Stimulated activated CD8-positive, alpha-beta memory T cell treated with anti-CD3 and anti-CD28 coated beads, Interleukin-12 subunit alpha, Interleukin-12 subunit beta, amount 100 ng/mL, for 1 hour (primary cell): ENCODE results near the gene NEK11.

ENCODE experiments used
- DNase-seq: peaks from one replicate; pipeline ENCODE4 v3.0.0-alpha.2; 2020; ENCODE audit warnings: low read depth

NEK11 gene

DNA sequence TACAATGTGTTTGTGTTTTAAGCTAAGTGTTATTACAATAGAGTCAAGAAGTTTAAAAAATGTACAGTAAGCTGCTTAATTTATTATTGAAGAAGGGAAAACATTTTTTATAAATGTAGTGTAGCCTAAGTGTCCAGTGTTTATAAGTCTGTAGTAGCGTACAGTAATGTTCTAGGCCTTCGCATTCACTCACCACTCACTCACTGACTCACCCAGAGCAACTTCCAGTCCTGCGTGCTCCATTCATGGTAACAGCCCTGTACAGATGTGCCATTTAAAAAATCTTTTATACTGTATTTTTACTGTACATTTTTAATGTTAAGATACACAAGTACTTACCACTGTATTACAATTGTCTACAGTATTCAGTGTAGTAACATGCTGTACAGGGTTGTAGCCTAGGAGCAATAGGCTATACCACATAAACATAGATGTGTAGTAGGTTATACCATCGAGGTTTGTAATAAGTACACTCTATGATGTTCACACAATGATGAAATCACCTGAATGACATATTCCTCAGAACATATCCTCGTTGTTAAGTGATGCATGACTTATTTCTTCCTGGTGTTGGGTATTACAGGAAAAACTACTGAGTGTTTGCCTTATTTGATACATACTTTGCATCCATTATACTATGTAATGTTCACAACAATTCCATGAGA lies 198.3 kb downstream of the NEK11 start:
- no peak for DNase-seq

- DNase-seq, result no peak
These were observed 201.8 kb downstream of the NEK11 start for GRCh38 chr3:131228522-131228921.

DNA sequence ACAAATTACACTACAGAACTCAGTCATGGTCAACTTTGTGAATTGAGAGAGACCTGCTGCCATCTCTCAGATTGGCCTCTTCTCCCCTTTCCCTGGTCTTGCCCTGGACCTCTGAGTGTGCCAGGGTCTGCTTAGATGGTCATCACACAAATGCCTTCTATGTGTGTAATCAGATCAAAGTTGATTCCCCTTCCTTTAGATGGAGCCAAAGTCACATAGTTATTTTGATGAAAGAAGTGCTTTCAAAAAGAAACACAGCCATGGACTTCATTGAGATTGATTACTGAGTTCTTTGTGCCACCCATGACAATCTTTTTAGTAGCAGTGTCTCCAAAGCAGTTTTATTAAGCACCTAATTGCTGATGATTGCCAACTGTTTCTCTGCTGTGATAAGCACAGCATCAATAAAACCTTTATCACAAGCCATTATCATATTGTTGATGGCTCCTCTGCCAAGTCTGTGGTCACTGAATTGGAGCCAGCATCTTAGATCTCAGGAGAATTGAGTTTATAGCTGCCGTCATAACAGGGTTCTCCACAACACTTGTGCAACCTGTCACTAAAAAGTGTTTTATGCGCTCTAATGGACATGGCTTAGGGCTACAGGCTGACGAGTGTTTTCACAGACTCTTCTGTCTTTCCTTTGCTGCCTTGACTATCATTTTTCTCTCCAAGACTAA lies 205.2 kb downstream of the NEK11 start:
- DNase-seq, result no peak

DNA sequence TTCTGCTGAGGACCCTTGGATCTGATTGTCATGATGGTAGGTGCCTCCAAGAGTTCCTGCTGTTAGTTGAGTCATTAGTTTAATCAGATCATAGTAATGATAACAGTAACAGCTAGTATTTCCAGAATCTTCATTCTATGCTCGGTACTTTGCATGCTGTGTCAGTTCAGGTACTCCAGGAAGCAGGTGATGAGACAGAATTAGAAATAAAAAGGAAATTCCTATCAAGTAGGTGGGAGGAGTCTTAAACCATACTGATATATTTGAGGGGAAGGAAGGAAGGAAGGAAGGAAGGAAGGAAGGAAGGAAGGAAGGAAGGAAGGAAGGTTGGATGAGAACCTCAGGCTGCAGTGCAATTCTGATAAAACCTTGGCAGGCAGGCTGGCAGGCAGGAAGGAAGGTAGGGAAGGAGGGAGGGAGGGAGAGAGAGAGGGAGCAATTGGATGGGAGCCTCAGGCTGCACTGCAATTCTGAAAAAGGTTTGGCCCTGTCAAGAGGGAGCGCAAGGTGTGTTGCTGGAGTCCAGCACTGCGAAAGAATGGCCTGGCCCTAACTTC lies 206.1 kb downstream of the NEK11 start:
- no peak for DNase-seq

DNA sequence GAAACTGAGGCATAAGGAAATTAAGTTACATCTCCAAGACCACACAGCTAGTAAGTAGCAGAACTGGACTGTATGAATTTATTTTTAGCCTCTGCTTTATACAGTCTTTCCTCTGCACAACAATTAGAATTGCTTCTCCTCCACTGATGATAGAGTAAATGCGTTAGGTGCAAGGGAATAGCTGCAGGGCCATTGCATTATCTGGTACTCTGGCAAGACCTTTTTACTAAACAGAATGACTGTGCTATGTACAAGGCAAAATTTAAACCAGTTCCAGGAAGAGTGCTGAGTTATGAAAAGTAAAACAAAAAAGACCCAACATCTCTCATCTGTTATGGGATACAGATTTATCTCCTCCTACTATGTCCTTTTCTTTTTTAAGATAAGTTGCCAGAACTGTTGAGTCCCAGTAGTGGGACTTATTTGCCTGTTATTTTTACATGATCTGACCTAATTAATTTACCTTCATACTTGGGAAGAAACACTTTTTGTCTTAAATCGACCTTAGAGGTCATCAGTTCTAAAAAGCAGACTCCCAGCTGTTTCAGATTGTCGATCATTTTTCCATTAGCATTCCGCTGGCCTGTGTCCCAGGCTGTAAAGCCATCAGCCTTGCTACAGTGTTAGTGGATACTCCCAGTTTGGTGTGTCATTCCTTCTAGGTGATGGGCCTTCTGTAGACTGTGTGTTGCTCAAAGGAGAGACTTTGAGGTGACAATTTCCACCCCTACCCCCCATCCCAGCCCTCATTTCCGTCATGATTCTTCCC lies 207.4 kb downstream of the NEK11 start:
- no peak for DNase-seq

- no peak for DNase-seq
These were observed 209.7 kb downstream of the NEK11 start for GRCh38 chr3:131236421-131236820.

- no peak for DNase-seq
These were observed 211.8 kb downstream of the NEK11 start for GRCh38 chr3:131238496-131238895.

DNA sequence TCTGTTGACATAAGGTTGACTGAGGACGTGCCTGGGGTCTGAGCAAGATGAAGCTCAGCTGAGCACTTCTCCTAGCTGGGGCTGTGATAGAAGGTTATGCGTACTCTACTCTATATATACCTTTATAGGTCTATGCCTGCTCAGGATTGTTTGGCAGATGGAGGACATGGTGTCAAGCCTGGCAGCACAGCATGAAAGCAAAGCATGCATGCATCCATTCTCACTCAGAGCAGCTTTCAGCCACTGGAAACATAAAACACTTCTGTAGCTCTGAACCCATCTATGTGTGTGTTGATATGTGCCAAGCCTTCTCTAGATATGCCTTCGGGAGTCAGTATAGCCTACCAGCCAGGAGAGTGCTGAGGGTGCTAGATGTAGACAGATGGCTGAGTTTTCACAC lies 212.6 kb downstream of the NEK11 start:
- DNase-seq, result no peak

DNA sequence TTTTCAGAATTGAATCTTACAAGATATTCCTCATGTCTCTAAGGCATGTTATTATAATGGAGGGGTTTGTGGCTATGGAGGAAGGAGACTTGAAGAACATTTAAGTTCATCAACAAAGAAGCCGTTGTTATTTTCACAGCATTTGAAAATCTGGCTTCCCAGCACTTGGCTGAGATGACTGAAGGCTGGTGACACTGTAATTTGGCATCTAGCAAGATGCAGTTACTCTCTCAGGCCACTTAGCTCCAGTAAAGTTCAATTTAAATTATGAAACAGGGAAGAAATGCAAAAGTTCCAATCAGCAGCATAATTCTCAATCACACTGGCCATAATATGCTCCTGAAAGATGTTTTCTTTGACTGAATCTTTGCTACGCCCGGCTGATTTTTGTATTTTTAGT lies 215.5 kb downstream of the NEK11 start:
- DNase-seq, result no peak

- DNase-seq, result no peak
These were observed 223.8 kb downstream of the NEK11 start for GRCh38 chr3:131250466-131250865.

- no peak for DNase-seq
These were observed 233.8 kb downstream of the NEK11 start for GRCh38 chr3:131260525-131260924.

DNA sequence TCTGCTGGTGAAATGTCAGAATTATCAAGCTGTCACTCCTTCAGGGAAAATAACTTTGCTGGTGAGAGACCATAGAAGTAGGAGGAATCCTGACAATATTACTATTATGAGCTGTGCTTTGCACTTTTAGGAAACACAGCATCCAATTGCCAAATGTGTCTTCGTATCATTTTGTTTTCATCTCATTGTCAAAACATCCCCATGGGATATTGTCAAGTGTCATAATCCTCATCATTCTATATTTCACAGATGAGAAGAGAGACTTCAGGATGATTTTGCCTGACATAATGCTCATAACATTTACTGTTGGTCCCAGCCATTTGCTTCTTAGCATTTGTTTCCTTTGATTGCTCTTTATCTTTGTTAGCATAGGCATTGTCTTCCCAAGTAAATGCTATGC lies 234.4 kb downstream of the NEK11 start:
- DNase-seq, result no peak

DNA sequence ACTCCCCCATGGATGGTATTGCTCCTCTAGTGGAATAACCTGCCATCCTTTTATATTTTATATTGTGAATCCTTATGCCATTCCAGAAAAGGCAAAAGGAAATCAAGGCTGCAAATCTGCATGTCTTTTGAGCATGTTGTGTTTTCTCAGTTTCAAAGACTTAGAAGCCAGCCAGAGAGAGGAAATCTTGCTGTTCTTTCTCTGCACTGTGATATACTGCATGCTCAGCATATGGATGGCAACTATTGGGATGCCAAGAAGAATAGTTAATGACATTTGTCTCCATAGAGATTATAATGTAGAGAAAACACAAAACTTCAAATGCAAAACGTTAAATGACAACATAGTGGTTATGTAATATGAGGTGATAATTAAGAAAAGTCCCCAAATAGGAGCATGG lies 248.9 kb downstream of the NEK11 start:
- DNase-seq, result no peak

GRCh38 chr3:131277836-131278497 lies 251.3 kb downstream of the NEK11 start:
- no peak for DNase-seq

- DNase-seq, result no peak
These were observed 252.9 kb downstream of the NEK11 start for GRCh38 chr3:131279577-131279976.

- no peak for DNase-seq
These were observed 255.7 kb downstream of the NEK11 start for GRCh38 chr3:131282379-131282778.

DNA sequence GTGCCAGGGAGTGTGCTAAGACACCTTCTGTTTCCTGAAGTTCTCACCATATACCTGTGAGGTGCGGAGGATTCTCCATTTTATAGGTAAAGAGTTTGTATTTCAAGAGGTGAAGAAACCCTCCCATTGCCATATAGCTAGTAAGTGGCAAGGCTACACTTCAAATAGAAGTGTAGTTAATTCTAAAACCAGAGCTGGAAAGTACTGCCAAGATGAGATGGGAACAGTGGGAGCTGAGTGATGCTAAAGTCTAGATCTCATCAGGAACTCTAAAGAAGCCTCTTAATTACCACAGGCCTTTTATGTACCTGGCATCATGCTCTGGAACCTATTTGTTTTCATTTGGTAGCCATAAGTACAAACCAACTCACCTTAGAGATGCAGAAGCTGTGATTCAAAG lies 256.3 kb downstream of the NEK11 start:
- DNase-seq, result no peak

DNA sequence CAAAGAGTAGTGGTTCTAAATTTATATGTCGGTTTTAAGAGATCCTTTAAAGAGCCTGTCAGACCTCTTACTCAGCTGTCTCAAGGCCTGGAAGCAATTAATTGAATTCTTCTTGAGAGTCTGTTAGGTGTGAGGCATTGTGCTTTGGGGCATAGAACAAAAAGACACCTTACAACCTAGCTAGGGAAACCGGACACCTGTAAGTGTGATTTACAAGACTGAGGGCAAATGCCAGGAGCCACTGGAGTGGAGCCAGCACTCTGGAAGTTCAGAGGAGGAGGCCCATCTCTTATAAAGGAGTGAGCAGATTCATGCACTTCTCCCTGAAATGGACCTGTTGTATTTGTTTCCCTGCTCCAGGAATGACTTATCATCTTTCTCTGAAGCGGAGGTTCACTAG lies 257.2 kb downstream of the NEK11 start:
- no peak for DNase-seq

- DNase-seq, result no peak
These were observed 257.6 kb downstream of the NEK11 start for GRCh38 chr3:131284302-131284701.

DNA sequence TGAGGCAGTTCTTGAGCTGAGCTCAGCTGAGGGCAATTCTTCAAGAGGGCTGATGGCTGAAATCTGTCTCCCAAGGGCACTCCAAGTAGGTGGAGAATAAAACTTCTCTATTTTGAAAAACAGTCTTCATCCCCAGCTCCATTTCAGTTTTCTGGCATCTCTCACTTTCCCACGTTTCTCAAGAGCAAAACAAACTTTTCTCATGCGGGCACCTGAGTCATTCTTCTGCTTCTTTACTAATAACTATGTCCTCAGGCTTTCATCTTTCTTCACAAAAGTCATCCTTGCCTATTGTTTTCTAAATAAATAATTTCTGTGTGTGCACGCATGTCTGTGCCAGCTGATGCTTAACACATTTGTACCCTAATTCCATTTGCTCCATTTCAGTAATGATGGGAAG lies 258.8 kb downstream of the NEK11 start:
- DNase-seq, result no peak

DNA sequence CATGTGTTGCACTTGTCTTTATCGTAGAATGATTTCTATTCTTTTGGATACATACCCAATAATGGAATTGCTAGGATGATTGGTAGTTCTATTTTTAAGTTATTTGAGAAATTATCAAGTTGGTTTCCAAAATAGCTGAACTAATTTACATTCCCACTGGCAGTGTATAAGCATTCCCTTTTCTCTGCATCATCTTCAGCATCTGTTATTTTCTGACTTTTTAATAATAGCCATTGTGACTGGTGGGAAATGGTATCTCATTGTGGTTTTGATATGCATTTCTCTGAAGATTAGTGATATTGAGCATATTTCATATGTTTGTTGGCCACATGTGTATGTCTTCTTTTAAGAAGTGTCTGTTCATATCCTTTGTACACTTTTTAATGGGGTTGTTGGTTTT lies 273.2 kb downstream of the NEK11 start:
- no peak for DNase-seq

- DNase-seq, result no peak
These were observed 277.2 kb downstream of the NEK11 start for GRCh38 chr3:131303848-131304247.
